HL-60 (cell line): ENCODE data around the gene CDYL.

Experiments
- DNase-seq, 2 experiments: peaks; one replicate each; pipeline ENCODE4 v3.0.0-alpha.2; 2010 to 2020; ENCODE audit warnings: low read depth in 1 of 2, low spot score in 1 of 2
- H3K27ac ChIP-seq: fragments of 250-450 bp; sonication (Bioruptor Pico); replicated peaks from 2 replicates; pipeline ENCODE4 v1.5.1; 2020; ENCODE audit warnings: mild to moderate bottlenecking, moderate library complexity
- H3K27me3 ChIP-seq: fragments of 250-450 bp; sonication (Bioruptor Pico); 2 replicates; pipeline ENCODE4 v1.5.1; 2021; ENCODE audit warnings: mild to moderate bottlenecking, moderate library complexity; ENCODE audit not compliant: insufficient read depth, poor library complexity, severe bottlenecking
- H3K4me3 ChIP-seq: replicated peaks from 2 replicates; pipeline ENCODE4 v1.5.1; 2011; ENCODE audit warnings: mild to moderate bottlenecking, control low read depth, low read length; ENCODE audit not compliant: insufficient read depth
- GABPA ChIP-seq: IDR thresholded peaks from 2 replicates; pipeline ENCODE4 v1.6.1; 2012; ENCODE audit warnings: low read depth
- POLR2AphosphoS5 ChIP-seq: IDR thresholded peaks from 2 replicates; pipeline ENCODE4 v1.6.1; 2012; ENCODE audit warnings: low read depth
- SPI1 ChIP-seq: IDR thresholded peaks from 2 replicates; pipeline ENCODE4 v1.6.1; 2012; ENCODE audit warnings: low read depth, mild to moderate bottlenecking, borderline replicate concordance
- TF ChIP-seq, protein P1 (sequence below): IDR thresholded peaks from one replicate; pipeline ENCODE4 v1.5.1; 2011; ENCODE audit warnings: low read length, control low read depth, inconsistent platforms; ENCODE audit not compliant: insufficient read depth
- TF ChIP-seq, protein P2 (sequence below): IDR thresholded peaks from 2 replicates; pipeline ENCODE4 v1.6.1; 2012; ENCODE audit warnings: low read depth; ENCODE audit not compliant: insufficient replicate concordance

CDYL gene

DNA sequence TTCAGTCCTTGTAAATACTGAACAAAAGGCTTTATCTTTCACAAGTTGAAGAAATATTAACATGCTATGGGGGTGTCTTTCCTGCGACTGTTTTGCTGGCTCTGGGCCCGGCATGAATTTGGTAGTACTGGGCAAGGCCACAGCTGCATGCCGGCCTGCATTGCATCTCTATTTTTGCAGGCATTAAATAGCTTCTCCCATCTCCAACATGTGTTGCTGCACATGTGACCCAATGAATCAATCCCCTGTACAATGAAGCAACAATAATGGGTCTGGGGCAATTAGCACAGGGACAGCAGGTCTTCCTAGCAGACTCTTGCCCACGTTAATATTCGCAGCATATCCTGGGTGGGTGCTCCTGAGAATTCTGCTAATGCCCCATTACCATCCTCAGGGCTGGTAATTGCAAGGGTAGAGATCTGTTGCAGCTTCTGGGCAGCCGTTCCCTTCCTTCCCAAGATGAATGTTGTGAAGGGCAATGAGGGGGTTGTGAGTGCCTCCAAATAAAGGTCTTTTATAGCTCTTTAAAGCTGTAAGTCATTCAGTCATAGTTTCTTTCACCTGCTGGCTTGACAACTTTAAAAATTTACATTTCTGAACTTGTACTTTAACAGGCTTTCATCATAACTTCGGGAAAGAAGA lies 24.3 kb upstream of the CDYL start:
- Histone ChIP-seq H3K27ac (no peak overlapping the region), H3K4me3 (no peak overlapping the region), H3K27me3 (no peaks in the 10 kb centered on the region)
- no peak for TF ChIP-seq SPI1
- TF ChIP-seq, protein P1, sequence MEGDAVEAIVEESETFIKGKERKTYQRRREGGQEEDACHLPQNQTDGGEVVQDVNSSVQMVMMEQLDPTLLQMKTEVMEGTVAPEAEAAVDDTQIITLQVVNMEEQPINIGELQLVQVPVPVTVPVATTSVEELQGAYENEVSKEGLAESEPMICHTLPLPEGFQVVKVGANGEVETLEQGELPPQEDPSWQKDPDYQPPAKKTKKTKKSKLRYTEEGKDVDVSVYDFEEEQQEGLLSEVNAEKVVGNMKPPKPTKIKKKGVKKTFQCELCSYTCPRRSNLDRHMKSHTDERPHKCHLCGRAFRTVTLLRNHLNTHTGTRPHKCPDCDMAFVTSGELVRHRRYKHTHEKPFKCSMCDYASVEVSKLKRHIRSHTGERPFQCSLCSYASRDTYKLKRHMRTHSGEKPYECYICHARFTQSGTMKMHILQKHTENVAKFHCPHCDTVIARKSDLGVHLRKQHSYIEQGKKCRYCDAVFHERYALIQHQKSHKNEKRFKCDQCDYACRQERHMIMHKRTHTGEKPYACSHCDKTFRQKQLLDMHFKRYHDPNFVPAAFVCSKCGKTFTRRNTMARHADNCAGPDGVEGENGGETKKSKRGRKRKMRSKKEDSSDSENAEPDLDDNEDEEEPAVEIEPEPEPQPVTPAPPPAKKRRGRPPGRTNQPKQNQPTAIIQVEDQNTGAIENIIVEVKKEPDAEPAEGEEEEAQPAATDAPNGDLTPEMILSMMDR = no peak
- TF ChIP-seq GABPA = no peak
- TF ChIP-seq, protein P2, sequence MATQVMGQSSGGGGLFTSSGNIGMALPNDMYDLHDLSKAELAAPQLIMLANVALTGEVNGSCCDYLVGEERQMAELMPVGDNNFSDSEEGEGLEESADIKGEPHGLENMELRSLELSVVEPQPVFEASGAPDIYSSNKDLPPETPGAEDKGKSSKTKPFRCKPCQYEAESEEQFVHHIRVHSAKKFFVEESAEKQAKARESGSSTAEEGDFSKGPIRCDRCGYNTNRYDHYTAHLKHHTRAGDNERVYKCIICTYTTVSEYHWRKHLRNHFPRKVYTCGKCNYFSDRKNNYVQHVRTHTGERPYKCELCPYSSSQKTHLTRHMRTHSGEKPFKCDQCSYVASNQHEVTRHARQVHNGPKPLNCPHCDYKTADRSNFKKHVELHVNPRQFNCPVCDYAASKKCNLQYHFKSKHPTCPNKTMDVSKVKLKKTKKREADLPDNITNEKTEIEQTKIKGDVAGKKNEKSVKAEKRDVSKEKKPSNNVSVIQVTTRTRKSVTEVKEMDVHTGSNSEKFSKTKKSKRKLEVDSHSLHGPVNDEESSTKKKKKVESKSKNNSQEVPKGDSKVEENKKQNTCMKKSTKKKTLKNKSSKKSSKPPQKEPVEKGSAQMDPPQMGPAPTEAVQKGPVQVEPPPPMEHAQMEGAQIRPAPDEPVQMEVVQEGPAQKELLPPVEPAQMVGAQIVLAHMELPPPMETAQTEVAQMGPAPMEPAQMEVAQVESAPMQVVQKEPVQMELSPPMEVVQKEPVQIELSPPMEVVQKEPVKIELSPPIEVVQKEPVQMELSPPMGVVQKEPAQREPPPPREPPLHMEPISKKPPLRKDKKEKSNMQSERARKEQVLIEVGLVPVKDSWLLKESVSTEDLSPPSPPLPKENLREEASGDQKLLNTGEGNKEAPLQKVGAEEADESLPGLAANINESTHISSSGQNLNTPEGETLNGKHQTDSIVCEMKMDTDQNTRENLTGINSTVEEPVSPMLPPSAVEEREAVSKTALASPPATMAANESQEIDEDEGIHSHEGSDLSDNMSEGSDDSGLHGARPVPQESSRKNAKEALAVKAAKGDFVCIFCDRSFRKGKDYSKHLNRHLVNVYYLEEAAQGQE = no peak
- TF ChIP-seq POLR2AphosphoS5 = no peak
- no peak for DNase-seq

DNA sequence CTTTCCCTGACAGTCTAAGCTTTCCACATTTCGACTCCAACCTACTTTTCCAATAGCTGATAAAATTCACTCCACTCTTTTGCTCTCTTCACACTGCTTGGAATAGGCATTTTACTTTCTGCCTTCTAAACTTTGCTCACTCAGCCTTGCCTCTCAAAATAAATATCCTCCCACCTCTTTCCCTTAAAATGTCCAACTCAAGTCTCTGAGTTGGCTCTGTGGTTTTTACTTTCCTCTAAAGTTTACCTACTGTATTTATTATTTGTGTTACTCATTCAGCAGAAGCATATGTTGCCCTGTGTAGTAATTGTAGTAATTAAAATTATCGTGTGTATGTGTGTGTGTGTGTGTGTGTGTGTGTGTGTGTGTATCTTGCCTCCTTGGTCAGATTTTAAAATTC lies 20.0 kb upstream of the CDYL start:
- H3K27ac ChIP-seq = no peak overlapping the region
- TF ChIP-seq SPI1 (no peak), POLR2AphosphoS5 (no peak), GABPA (no peak)
- TF ChIP-seq, protein P1 = no peak
- TF ChIP-seq, protein P2 = no peak
- no peak for DNase-seq
- H3K27me3 ChIP-seq = no peaks in the 10 kb centered on the region
- no peak overlapping the region for H3K4me3 ChIP-seq

DNA sequence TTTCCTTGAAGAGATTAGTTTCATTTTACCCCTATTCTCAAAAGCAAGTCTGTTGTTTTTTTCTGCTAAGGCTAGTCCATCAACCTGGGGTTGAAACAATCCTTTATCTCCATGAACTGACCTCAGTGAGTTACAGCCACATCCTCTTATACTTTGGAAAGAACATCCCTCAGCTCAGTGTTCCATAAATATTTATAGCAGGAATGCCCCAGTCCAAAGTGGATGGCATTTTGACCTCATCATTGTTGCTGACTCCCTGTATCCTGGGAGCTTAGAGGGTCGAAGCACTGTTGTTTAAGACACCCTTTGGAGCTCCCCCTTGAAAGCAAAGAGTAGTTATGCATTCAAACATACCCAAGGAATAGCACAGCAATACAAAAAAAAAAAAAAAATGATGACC lies 16.2 kb upstream of the CDYL start:
- H3K27me3 ChIP-seq = no peaks in the 10 kb centered on the region
- no peak overlapping the region for H3K4me3 ChIP-seq
- DNase-seq = no peak
- no peak overlapping the region for H3K27ac ChIP-seq
- TF ChIP-seq, protein P1 = no peak
- no peak for TF ChIP-seq SPI1
- TF ChIP-seq GABPA = no peak
- TF ChIP-seq POLR2AphosphoS5 = no peak
- TF ChIP-seq, protein P2 = no peak
